ENCODE measurements around the gene DLD. TPM values are rescaled to one million over a fixed set of nuclear protein-coding genes. Genes with fewer than 3 reads are reported as not detected.

Gene DLD
- total and polyA plus RNA-seq, 2 of the 8 experiments (the other 6 are each of a cell fraction or from before 2014, with no cell fraction given) = 63.7 to 88.5 TPM

- FAIRE-seq (no peak), DNase-seq (ENCODE audit: low read depth in 1 of 2, low spot score in 2 of 2) (no peak)
- Histone ChIP-seq H3K4me3 (ENCODE audit: extremely low read depth in 1 of 4, insufficient read depth in 2 of 4, low read depth in 3 of 4, low read length in 4 of 4) (no peak overlapping the region), H2BK15ac (ENCODE audit: low read length) (no peak overlapping the region), H2BK12ac (ENCODE audit: low read depth, low read length) (no peak overlapping the region), H3K4me1 (replicated peaks in 1 of 4; ENCODE audit: control insufficient read depth in 3 of 4, insufficient read depth in 4 of 4, low read length in 3 of 4) (no peaks in the 10 kb centered on the region), H3K4ac (replicated peaks; ENCODE audit: insufficient read length, low read depth, low read length) (no peak overlapping the region), H3K23me2 (ENCODE audit: low read depth, low read length) (no peaks in the 10 kb centered on the region), H2AFZ (ENCODE audit: low read length) (no peak overlapping the region), H3K27me3 (replicated peaks in 1 of 4; ENCODE audit: control insufficient read depth in 3 of 4, extremely low read depth in 1 of 4, insufficient read depth in 3 of 4, low read length in 3 of 4) (no peaks in the 10 kb centered on the region), H3K56ac (replicated peaks; ENCODE audit: insufficient read length, low read depth, low read length) (no peak overlapping the region), H3K79me1 (ENCODE audit: low read depth, low read length) (no peaks in the 10 kb centered on the region), H3K79me2 (ENCODE audit: control insufficient read depth in 1 of 2, insufficient read depth in 2 of 2, low read length in 2 of 2) (no peaks in the 10 kb centered on the region), H3K14ac (ENCODE audit: insufficient read length) (no peak overlapping the region), H4K8ac (ENCODE audit: extremely low read depth, insufficient read depth, low read length) (no peak overlapping the region), H2BK120ac (replicated peaks; ENCODE audit: low read depth, low read length) (no peak overlapping the region), H3K23ac (ENCODE audit: insufficient read length) (no peak overlapping the region), H4K20me1 (replicated peaks in 1 of 2; ENCODE audit: control insufficient read depth in 1 of 2, insufficient read depth in 2 of 2, low read length in 2 of 2) (no peaks in the 10 kb centered on the region), H2BK20ac (ENCODE audit: low read length) (no peak overlapping the region), H3K9ac (replicated peaks in 1 of 4; ENCODE audit: extremely low read depth in 1 of 4, low read depth in 3 of 4, low read length in 3 of 4) (no peak overlapping the region), H3K9me3 (ENCODE audit: insufficient read depth in 2 of 2, low read depth in 1 of 2, low read length in 1 of 2) (no peaks in the 10 kb centered on the region), H3K4me2 (ENCODE audit: insufficient read depth in 1 of 2, low read depth in 2 of 2, low read length in 2 of 2) (no peak overlapping the region), H4K91ac (replicated peaks; ENCODE audit: insufficient read length, low read length) (no peak overlapping the region), H3K27ac (ENCODE audit: low read depth, low read length) (no peak overlapping the region), H2AK5ac (ENCODE audit: low read depth, low read length) (no peak overlapping the region), H2BK5ac (ENCODE audit: low read depth, low read length) (no peak overlapping the region), H3K36me3 (ENCODE audit: control insufficient read depth in 2 of 4, insufficient read depth in 4 of 4, low read length in 3 of 4) (peaks cover 0 to 26% (median 1%) of the 10 kb centered on the region in 4 experiments; a peak in 3 of 8 replicates), H3K18ac (ENCODE audit: extremely low read depth, low read length) (no peak overlapping the region), H4K5ac (ENCODE audit: insufficient read length, low read depth, low read length) (no peak overlapping the region)
- POLR2A ChIA-PET (ENCODE audit: partially characterized antibody) = interaction anchor here (0.9 to 1.9 kb wide), 2 partner anchors 11 to 20 kb away, joined by 3 to 9 read pairs; no protein-coding TSS in a partner anchor
- 100% methylated on average over 2 of the region's 2 CpGs; no CpG with 5 or more reads in 1 of the 2 experiments for WGBS, 2 experiments (ENCODE audit: extremely low coverage in 1 of 2, insufficient coverage in 1 of 2, insufficient read length in 1 of 2, insufficient replicate concordance in 2 of 2, low coverage in 1 of 2, low lambda C conversion rate in 2 of 2, missing lambda C conversion rate in 1 of 2)
- CTCF ChIA-PET (ENCODE audit: partially characterized antibody) = interaction anchor here (0.7 to 1.5 kb wide), 4 partner anchors 13 to 58 kb away, joined by 3 read pairs; no protein-coding TSS in a partner anchor
- TF ChIP-seq, protein P1, sequence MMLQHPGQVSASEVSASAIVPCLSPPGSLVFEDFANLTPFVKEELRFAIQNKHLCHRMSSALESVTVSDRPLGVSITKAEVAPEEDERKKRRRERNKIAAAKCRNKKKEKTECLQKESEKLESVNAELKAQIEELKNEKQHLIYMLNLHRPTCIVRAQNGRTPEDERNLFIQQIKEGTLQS (IDR thresholded peaks at IDR 0.05; ENCODE audit: insufficient read depth, low read depth, low read length) = no peak
- TF ChIP-seq ASH2L (IDR thresholded peaks at IDR 0.05; ENCODE audit: low read length) (no peak), SAP30 (IDR thresholded peaks at IDR 0.05; ENCODE audit: insufficient read depth, insufficient replicate concordance, low read length) (no peak), YY1 (IDR thresholded peaks at IDR 0.05; ENCODE audit: low read depth, low read length) (no peak), SP4 (IDR thresholded peaks at IDR 0.05; ENCODE audit: low read length) (no peak), RAD21 (IDR thresholded peaks at IDR 0.05 in 1 of 2, conservative IDR thresholded peaks at IDR 0.05 in 1 of 2; ENCODE audit: low read depth in 2 of 2, low read length in 2 of 2) (no peak), JUND (IDR thresholded peaks at IDR 0.05; ENCODE audit: low read length) (no peak), CBX8 (IDR thresholded peaks at IDR 0.05; ENCODE audit: borderline replicate concordance, low read depth, low read length) (no peak), SIRT6 (IDR thresholded peaks at IDR 0.05; ENCODE audit: low read length) (no peak), HDAC6 (IDR thresholded peaks at IDR 0.05; ENCODE audit: low read depth, low read length) (no peak)
- TF ChIP-seq, protein P2, sequence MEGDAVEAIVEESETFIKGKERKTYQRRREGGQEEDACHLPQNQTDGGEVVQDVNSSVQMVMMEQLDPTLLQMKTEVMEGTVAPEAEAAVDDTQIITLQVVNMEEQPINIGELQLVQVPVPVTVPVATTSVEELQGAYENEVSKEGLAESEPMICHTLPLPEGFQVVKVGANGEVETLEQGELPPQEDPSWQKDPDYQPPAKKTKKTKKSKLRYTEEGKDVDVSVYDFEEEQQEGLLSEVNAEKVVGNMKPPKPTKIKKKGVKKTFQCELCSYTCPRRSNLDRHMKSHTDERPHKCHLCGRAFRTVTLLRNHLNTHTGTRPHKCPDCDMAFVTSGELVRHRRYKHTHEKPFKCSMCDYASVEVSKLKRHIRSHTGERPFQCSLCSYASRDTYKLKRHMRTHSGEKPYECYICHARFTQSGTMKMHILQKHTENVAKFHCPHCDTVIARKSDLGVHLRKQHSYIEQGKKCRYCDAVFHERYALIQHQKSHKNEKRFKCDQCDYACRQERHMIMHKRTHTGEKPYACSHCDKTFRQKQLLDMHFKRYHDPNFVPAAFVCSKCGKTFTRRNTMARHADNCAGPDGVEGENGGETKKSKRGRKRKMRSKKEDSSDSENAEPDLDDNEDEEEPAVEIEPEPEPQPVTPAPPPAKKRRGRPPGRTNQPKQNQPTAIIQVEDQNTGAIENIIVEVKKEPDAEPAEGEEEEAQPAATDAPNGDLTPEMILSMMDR (IDR thresholded peaks at IDR 0.05; ENCODE audit: control extremely low read depth in 1 of 3, insufficient read depth in 1 of 3, low read depth in 1 of 3, low read length in 3 of 3) = no peak
These were observed 54.3 kb downstream of the DLD start for GRCh38 chr7:107945332-107945731.

Measured in H1 (cell line).